CD4-positive, alpha-beta T cell treated with Interleukin-15 for 1 hour (primary cell): Measurements from ENCODE around the gene C3orf20.

Experiments
- DNase-seq: peaks from one replicate; pipeline ENCODE4 v3.0.0-alpha.2; 2020

Gene C3orf20

DNA sequence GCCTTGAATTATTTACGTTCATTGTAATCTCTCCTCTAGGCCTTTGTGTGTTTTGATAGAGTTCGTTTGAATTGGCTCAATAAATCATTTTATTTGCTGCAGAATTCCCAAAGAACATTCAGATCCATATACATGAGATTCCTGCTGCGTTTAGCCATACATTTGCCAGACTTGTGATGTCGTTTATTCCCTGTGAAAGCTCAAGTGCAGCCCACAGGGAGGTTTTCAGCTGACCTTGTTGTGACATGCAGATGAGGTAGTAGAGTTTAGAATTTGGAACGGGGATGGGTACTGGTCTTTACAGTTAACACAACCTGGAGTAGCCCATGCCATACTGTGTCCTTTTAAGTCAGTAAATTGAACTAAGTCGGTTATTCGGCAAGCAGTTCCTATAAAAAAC lies at the start of gene C3orf20:
C3orf20 (plus strand) TSS at position 301 of the 400 bp plus-strand sequence. CDS start 7,573 bp downstream, outside the sequence.
- DNase-seq = no peak

DNA sequence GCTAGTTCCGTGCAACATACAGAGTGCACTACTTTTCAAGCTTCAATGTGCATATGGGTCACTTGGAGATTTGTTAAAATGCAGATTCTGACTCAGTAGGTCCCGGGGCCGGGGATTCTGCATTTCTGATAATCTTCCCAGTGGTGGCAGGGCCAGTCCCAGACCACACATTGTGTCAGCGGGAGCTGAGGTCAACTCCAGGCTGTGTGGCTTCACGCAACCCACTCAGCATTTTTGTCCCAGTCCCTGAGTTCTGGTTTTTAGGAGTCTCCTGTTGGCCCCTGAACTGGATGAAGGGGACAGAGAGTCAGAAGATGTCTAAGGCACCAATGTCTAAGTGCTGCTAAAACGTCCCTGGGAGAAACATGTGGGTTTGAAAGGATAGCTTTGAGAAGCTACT lies 49.5 kb upstream of the C3orf20 start:
- no peak for DNase-seq

DNA sequence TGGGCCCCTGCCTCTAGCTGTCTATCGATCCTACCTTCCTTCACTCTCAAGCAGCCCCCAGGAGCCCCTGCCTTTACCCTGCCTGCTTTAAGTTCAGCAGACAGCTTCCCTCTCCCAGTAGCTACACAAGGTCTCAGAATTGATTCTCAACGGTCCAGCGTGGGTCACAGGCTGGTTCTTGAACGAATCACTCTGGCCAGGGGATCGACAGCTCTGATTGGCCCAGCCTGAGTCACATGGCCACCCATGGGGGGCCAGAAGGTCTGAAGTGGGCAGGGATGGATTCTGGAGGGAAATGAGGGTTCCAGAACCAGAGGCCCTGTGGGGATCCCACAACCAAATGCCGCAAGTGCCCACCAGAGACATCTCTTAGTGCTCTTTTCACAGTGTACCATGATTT lies 47.1 kb upstream of the C3orf20 start:
- DNase-seq = no peak

DNA sequence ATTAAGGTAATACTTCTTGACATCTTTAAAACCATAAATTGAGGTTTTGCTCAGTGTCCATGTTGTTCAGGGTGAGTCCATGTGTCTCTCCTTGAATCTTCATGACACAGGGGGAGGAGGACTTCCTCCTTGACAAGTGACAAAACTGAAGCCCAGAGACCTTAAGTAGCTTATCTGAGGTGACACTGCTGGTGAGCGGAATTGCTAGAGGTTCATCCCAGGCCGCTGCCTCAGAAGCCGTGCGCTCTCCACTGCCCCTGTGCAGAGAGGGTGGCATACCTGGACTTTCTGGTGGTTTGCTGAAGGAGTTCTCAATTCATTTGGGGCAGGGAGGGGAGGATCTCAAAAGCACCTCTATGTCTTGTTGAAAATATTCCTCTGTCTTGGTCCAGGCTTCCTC lies 46.5 kb upstream of the C3orf20 start:
- no peak for DNase-seq

DNA sequence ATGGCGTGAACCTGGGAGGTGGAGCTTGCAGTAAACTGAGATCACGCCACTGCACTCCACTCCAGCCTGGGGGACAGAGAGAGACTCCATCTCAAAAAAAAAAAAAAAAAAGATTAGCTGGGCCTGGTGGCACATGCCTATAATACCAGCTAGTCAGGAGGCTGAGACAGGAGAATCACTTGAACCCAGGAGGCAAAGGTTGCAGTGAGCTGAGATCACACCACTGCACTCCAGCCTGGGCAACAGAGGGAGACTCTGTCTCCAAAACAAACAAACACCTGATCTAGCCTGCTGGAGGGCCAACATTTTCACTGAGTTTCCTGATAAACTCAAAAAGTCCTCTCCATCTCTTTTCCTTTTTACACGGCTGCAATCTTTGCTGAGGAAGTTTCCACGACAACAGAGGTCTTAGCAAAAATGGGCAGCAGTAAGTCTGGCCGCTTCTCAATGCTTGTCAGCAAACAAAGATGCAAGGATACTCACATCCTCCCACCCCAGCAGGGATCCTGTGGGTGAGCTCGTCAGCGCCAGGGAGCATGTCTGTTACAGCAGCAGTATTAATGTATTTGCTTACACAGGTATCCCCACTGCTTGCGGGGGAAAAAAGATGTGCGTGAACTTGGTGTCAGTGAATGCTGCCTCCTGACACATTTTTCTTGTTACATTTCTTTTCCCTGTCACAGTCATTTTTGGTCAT lies 44.4 kb upstream of the C3orf20 start:
- DNase-seq = no peak

DNA sequence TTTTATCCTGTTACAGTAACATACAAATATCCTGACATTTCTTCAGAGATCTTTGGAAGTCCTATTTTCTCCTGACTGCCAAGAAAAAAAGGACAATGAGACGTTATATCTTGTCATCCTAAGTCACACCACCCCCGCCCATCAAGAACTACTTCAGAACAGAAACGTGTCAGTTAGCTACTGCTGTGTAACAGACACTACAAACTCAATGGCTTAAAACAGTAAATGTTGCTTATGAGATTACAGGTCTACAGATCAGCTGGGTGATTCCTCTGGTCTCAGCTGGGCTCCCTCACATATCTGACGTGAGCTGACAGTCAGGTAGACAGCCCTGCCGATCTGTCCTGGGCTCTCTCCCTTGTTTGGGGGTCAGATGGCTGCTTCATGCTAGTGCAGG lies 43.8 kb upstream of the C3orf20 start:
- no peak for DNase-seq

DNA sequence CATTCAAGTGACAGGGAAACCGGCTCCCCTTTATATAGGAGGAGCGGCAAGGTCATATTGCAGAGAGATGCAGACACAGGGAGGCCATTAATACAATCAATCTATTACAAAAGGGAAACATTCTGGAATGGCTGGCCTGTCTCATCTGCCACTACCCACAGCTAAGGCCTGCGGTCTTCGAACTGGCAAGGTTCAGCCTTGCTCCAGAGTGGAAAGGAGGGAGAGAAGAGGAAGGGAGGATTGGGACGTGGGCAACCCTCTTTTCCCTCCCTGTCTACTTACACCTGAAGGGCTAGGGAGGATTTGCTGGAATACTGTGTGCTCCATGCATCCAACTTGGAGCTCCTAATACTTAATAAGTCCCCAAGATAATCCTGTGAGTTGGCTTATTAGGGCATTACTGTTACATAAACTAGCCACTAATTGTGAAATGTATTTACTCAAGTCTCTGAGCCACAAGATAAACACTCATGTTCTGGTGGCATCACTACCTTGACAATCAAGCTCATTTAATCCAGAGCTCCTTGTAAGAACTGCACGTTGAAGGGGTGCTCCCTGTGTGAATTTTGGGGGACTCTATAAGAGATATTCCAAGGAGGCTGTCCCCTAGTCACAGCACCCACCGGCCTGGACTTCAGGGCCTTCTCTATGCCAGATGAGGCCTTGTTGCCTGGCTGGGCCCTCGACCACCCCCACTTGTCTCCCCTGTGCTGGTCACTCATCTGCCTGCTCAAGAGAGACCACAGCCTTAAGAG lies 43.1 kb upstream of the C3orf20 start:
- DNase-seq = no peak

DNA sequence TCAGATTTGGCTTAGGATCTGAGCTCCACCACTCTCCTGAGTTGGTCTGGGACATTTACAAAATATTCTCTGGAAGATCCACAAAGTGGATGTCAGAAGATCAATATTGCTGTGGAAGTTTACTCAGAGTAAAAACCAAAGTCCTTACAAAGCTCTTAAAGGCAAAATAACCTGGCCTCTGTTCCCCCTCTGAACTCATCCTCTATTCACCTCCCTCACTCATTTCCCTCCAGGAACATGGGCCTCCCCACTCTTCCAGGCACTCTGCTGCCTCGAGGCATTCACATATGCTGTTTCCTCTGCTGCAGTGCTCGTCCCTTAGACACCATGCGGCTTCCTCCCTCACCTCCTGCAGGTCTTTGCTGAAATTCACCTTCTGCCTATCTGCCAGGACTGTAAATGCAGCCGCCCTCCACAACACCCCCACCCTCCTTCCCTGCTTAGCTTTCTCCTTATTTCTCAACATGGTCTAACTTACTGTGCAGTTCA lies 42.5 kb upstream of the C3orf20 start:
- no peak for DNase-seq

DNA sequence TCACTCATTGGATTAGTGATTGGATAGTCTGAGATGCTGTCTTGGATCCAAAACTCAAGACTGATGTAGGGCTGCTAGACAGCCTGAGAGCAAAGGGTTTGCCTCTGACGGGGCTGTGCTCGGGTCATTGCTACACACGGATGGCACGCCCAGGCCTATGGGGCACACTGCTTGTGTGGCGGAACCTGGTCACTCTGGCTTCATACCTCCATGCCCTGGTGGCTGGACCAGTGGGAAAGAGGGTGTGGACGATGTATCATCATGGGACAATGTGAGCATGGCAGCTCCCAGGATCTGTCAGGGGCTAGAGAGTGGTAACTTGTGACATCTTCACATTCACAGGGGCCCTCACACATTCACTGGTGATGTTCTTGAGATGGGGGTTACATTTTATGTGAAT lies 41.5 kb upstream of the C3orf20 start:
- DNase-seq = no peak

DNA sequence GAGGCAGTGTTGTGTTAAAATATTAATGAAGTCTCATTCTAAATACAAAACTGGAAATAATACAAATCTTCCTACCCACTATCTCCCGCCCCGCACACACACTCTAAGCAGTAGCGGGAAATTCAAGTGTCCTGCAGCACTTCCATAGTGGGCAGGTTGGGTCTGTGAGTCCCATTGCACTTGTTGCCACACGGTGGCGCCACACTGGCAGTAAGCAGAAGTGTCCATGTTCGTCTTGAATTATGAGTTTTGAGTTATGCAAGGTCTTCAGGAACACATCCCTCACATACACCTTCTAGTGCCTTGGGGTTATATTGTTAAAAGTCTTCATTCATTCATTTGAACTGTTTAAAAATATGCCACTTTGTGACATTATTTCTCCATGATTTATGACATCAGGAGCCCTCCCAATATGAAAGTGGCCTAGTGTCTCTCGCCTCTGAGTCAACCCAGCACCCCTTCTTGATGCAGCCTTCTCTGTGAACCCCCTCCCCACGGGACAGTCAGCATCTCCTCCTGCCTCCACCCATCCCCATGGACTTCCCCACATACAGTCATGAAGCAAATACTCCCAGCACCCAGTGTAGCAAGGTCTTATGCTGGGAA lies 41.0 kb upstream of the C3orf20 start:
- DNase-seq = peak; percentile 54

DNA sequence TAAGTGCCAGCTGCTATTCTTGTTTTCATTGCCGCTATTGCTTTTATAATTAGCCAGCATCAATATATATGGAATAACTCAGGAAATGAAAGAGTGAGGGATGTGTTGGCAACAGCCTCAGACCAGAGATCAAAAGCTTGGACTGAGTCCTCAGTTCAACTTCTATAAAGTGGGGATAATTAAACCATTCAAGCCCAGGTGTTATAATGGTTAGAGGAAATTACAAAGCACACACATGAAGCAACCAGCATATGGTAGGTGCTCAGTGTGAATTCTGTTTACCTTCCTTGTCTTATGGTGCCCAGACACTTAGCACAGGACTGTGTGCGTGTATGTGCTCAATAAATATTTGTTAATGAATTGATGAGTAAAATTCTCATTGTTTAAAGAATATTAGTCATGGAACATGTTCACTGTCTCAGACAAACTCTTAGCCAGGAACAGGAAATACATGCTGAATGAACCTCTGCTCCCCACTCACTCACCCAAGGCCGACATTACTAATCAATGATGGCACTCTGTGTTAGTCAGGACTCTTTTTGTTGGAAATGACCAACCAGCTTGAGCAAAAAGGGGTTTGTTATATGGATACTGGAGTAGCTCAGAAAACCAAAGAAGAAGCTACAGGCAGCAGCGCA lies 40.1 kb upstream of the C3orf20 start:
- no peak for DNase-seq

DNA sequence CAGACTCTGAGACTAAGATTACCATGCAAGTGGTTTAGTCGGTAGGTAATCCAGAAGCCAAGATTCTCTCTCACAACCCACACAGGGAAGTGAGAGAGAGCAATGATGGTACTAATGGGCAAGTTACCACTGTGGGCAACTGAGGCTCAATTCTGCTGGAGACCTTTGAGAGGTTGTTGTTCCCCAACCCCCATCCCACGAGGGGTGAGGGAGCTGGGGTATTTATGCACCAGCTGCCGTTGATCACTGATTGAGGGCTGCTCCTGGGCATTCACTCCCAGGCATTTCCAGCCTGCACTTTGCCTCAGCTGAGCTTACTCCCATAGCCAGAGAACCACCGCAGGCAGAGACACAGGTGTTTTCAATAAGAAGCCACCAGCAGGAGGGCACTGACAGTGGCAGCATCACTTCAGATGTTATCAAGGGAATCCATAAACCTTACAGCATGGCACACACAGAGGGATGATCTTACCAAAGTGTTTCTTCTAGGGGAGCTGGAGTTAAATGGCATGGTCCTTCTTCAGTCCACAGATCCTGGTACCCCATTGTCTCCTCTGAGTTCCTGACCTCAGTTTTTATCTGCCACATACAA lies 38.3 kb upstream of the C3orf20 start:
- DNase-seq = no peak

DNA sequence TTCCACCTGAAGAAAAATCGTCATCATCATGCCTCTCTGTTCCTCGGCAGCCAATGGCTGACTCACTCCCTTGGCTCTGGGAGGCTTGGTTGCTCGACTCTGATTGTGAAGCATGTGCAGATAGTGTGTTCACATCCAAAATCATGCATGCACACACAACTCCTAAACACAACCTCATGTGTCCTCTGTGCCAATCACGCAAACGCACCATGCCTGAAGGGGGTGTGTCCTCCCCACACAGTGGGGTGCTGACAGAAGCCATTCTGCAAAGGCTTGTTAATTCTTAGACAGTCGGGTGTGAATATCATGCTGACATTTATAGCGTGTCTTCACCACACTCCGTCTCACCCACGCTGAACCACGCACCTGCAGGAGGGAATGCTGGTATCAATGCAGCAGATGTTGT lies 34.8 kb upstream of the C3orf20 start:
- DNase-seq = no peak

DNA sequence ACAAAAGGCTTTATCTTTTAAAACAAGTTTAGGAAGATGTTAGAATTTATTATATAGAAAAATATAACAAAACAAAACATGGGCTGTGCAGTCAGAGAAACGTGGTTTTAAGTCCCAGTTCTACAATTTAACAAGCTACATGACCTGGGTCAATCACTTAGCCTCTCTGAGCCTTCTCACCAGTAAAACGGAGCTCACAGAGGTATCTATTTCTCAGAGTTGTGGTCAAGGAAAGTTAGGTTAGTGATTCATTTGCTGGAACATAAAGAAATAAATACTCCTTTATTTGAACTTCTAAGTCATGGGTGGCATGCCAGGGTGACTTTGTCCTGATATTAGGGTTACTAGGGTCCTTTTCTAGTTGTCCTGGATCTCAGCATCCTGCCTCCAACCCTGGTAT lies 34.2 kb upstream of the C3orf20 start:
- no peak for DNase-seq

DNA sequence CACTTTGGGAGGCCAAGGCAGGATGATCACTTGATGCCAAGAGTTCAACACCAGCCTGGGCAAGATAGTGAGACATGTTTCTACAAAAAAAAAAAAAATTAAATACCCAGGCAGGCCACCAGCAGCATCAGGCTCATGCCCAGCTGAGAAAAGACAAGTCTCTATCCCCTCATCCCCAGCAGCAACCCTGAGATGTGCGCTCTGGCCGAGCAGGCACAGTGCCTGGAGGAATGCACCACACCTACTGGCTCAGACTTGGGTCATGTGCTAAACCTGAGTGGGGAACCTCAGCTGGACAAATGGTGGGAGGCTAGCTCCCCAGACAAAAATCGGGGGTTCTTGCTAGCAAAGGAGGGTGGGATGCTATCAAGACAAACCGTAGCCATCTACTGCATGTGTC lies 33.6 kb upstream of the C3orf20 start:
- DNase-seq = no peak

DNA sequence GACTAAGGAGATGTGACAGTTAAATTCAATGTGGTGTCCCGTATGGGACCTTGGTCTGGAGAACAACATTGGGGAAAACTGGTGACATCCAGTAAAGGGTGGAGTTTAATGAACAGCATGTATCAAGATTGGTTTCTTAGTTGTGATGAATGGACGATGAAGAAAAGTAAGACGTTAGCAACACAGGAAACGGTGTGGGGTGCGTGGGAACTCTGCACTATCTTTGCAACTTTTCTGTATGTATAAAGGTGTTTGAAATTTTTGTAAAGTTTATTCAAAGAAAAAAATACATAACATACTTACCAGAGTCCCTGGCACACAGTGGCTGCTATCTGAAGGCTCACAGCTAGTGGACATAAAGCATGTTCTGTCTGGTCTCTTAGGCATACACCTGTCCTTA lies 29.5 kb upstream of the C3orf20 start:
- DNase-seq = no peak

DNA sequence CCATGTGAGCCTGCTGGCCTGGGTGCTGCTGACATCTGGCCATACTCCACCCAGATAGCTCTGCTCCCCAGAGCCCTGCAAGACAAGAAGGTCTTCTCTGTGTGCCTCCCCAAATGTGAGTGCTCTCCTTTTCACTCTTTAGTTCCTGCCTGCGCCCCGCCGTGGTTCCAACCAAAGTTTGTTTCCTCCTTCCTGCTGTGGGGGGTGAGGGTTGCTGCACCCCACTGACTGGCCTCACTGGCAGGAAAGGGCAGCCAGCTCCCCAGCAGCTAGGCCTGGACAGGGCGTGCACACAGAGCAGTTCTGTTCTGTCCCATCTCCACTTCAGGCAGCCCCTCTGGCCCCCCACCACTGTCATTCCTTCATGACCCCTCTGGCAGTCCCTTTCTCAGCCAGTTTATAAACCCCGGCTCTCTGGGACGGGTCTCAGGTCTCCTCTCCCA lies 28.8 kb upstream of the C3orf20 start:
- DNase-seq = no peak

DNA sequence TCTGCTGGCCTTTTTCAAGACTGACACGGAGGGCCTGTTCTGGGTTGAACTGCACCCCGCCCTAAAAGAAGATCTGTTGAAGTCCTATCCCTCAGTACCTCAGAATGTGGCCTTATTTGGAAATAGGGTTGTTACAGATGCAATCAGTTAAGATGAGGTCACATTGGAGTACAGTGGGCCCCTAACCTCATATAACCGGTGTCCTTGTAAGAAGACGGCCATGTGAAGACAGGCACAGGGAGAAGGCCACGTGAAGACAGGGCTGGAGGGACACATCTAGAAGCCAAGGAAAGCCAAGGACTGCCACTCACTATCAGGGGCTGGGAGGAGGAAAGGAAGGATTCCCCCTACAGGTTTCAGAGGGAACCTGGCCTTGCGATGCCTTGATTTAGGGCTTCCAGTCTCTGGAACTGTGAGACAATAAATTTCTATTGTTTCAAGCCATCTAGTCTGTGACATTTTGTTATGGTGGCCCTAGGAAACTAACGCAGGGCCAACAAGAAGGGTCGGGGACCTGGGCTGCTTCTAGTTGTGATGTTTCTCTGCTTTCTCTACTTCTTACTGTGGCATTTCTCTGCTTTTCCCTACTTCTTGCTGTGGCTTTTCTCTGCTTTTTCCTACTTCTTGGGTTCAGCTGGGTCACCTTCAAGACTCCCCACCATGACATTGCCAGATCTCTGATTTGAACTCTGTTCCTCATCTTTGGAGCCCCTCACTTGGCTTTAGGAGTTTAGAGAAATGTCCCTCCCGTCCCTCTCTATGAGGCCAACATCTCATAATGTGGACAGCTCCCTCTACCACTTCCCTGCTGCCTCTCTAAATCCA lies 28.1 kb upstream of the C3orf20 start:
- DNase-seq = no peak

DNA sequence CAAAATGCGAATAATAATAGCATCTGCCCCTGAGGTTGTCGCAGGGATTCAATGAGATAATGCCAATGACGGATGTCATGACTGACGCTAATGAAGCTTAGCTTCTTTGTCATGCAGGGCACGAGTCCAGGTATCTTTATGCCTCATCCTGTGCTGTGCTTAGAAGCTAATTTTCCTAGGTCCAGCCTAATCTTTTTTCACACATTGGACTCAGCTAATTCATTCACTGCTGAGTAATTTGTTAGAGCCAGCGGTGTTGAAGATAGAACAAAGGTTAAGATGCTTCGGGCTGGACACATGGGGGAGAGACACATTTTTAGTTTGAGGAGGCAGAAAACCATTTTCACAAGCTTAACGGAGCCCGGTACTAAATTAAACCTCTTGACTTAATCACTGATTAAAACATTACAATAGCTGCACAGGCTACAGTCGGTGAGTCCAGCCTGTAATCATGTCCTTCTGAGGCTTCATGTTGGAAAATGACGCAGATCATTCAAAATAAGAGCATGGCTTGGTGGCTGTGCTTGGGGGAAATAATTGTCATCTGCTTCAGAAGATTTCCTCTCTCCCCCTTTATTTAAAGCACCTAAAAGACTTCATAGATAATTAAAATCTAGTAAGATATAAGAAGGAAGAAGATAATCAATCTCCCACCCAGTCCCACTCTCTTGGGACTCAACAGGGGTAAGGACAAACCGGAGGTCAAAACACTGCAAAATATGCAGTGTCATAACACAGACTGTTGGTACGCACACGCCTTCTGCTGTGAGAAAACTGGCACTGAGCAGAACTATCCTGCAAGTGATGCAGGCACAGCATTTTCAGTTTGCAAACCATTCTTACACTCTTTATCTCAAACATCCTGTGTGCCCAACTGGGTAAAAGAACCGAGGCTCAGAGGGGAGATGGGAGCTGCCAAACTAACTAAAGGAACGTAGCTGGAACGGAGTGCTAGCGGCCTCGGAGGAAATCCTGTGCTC lies 26.7 kb upstream of the C3orf20 start:
- DNase-seq = no peak

DNA sequence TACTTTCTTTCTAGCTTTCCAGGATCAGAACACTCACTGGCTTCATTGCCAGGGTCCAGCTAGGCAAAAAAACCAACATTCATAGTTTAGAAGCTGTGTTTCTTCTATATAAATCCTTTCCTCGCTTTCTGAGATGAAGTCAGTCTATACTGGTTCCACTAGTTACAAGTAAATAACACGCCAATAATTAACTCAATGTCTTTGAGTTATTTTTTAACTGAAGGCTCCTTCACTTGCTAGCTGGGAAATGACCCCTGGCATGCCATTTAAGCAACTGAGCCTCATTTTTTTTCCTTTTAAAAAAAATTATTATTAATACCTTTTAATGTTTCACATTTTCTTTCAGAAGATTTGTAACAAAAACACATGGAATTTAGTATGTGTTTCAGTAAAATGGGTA lies 25.5 kb upstream of the C3orf20 start:
- no peak for DNase-seq

DNA sequence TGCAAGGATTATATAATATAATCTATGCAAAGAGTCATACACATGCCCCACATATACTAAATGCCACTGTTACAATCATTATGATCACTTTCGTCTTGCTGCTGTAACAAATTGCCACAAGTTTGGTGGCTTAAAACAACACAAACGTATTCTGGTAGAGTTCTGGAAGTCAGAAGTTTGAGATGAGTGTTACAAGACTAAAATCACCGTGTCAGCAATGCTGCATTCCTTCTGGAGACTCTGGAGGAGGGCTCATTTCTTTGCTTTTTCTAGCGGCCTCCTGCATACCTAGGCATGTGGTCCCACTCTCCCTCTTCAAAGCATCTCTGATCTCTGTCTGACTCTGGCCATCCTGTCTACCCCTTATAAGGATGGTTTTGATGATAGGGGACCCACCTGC lies 24.7 kb upstream of the C3orf20 start:
- no peak for DNase-seq
